Liver (tissue), 3 donors: ENCODE results near the gene SLC2A14.

ENCODE experiments used
- EGR1 ChIP-seq, 2 donors: IDR thresholded peaks; 2 replicates each; pipeline ENCODE4 v1.6.1; 2016 to 2018; ENCODE audit warnings: antibody characterized with exemption in 2 of 2, low read depth in 2 of 2
- FOXA1 ChIP-seq: IDR thresholded peaks from 2 replicates; pipeline ENCODE4 v1.6.1; 2016; ENCODE audit warnings: antibody characterized with exemption
- GABPA ChIP-seq, 2 donors: IDR thresholded peaks in 1 of 2; conservative IDR thresholded peaks in 1 of 2; 2 replicates each; pipeline ENCODE4 v1.6.1; 2016; ENCODE audit warnings: antibody characterized with exemption in 2 of 2, mild to moderate bottlenecking in 1 of 2, moderate library complexity in 1 of 2
- HNF4G ChIP-seq: IDR thresholded peaks from 2 replicates; pipeline ENCODE4 v1.6.1; 2016; ENCODE audit warnings: antibody characterized with exemption
- JUND ChIP-seq, 2 donors: IDR thresholded peaks; 2 replicates each; pipeline ENCODE4 v1.6.1; 2016; ENCODE audit warnings: antibody characterized with exemption in 2 of 2
- RAD21 ChIP-seq, 2 donors: IDR thresholded peaks; 2 replicates each; pipeline ENCODE4 v1.6.1; 2016; ENCODE audit warnings: antibody characterized with exemption in 2 of 2, mild to moderate bottlenecking in 2 of 2
- RXRA ChIP-seq, 2 donors: IDR thresholded peaks; 2 replicates each; pipeline ENCODE4 v1.6.1; 2017 to 2018; ENCODE audit warnings: antibody characterized with exemption in 2 of 2, mild to moderate bottlenecking in 1 of 2
- SP1 ChIP-seq: IDR thresholded peaks from 2 replicates; pipeline ENCODE4 v1.6.1; 2018; ENCODE audit warnings: antibody characterized with exemption, mild to moderate bottlenecking
- TAF1 ChIP-seq: conservative IDR thresholded peaks from 2 replicates; pipeline ENCODE4 v1.6.1; 2016; ENCODE audit warnings: antibody characterized with exemption, mild to moderate bottlenecking
- YY1 ChIP-seq: IDR thresholded peaks from 2 replicates; pipeline ENCODE4 v1.6.1; 2016; ENCODE audit warnings: antibody characterized with exemption, mild to moderate bottlenecking
- ZBTB33 ChIP-seq: IDR thresholded peaks from 2 replicates; pipeline ENCODE4 v1.6.1; 2016; ENCODE audit warnings: antibody characterized with exemption
- TF ChIP-seq, protein P1 (sequence below): fragments of 150-350 bp; IDR thresholded peaks from 2 replicates; pipeline ENCODE4 v1.5.1; 2017; ENCODE audit warnings: improper control_type of control experiment, low read depth, low read length; ENCODE audit not compliant: missing input control
- TF ChIP-seq, protein P2 (sequence below): IDR thresholded peaks from 2 replicates; pipeline ENCODE4 v1.6.1; 2016; ENCODE audit warnings: antibody characterized with exemption
- TF ChIP-seq, protein P3 (sequence below): IDR thresholded peaks from 2 replicates; pipeline ENCODE4 v1.6.1; 2016; ENCODE audit warnings: antibody characterized with exemption, mild to moderate bottlenecking
- donor health status: healthy.
- donor health status: healthy.

GRCh38 chr12:7835766-7836165 is 36.9 kb downstream of the SLC2A14 start:
- TF ChIP-seq, protein P1, sequence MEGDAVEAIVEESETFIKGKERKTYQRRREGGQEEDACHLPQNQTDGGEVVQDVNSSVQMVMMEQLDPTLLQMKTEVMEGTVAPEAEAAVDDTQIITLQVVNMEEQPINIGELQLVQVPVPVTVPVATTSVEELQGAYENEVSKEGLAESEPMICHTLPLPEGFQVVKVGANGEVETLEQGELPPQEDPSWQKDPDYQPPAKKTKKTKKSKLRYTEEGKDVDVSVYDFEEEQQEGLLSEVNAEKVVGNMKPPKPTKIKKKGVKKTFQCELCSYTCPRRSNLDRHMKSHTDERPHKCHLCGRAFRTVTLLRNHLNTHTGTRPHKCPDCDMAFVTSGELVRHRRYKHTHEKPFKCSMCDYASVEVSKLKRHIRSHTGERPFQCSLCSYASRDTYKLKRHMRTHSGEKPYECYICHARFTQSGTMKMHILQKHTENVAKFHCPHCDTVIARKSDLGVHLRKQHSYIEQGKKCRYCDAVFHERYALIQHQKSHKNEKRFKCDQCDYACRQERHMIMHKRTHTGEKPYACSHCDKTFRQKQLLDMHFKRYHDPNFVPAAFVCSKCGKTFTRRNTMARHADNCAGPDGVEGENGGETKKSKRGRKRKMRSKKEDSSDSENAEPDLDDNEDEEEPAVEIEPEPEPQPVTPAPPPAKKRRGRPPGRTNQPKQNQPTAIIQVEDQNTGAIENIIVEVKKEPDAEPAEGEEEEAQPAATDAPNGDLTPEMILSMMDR = no peak
- TF ChIP-seq, protein P2, sequence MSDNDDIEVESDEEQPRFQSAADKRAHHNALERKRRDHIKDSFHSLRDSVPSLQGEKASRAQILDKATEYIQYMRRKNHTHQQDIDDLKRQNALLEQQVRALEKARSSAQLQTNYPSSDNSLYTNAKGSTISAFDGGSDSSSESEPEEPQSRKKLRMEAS = no peak
- TF ChIP-seq RAD21 (IDR thresholded peaks at IDR 0.05) = no peak
- TF ChIP-seq TAF1 = no peak
- TF ChIP-seq GABPA (IDR thresholded peaks at IDR 0.05 in 1 of 2, conservative IDR thresholded peaks at IDR 0.05 in 1 of 2) = no peak
- TF ChIP-seq, protein P3, sequence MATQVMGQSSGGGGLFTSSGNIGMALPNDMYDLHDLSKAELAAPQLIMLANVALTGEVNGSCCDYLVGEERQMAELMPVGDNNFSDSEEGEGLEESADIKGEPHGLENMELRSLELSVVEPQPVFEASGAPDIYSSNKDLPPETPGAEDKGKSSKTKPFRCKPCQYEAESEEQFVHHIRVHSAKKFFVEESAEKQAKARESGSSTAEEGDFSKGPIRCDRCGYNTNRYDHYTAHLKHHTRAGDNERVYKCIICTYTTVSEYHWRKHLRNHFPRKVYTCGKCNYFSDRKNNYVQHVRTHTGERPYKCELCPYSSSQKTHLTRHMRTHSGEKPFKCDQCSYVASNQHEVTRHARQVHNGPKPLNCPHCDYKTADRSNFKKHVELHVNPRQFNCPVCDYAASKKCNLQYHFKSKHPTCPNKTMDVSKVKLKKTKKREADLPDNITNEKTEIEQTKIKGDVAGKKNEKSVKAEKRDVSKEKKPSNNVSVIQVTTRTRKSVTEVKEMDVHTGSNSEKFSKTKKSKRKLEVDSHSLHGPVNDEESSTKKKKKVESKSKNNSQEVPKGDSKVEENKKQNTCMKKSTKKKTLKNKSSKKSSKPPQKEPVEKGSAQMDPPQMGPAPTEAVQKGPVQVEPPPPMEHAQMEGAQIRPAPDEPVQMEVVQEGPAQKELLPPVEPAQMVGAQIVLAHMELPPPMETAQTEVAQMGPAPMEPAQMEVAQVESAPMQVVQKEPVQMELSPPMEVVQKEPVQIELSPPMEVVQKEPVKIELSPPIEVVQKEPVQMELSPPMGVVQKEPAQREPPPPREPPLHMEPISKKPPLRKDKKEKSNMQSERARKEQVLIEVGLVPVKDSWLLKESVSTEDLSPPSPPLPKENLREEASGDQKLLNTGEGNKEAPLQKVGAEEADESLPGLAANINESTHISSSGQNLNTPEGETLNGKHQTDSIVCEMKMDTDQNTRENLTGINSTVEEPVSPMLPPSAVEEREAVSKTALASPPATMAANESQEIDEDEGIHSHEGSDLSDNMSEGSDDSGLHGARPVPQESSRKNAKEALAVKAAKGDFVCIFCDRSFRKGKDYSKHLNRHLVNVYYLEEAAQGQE = no peak
- no peak for TF ChIP-seq RXRA (IDR thresholded peaks at IDR 0.05)
- TF ChIP-seq YY1 = no peak
- no peak for TF ChIP-seq ZBTB33
- no peak for TF ChIP-seq SP1
- TF ChIP-seq FOXA1 = no peak
- TF ChIP-seq EGR1 (IDR thresholded peaks at IDR 0.05; ENCODE audit: low read depth in 2 of 2) = no peak
- no peak for TF ChIP-seq HNF4G
- no peak for TF ChIP-seq JUND (IDR thresholded peaks at IDR 0.05)
